NK-92 (cell line): ENCODE data around the gene FCGR2B.
"Not testable (repeated sequence)": the region's sequence is repeated elsewhere in the genome, so short reads cannot be mapped to it uniquely, and the experiment has no call there.

Source experiments
- DNase-seq: peaks from one replicate; lab custom pipeline; 2025; ENCODE audit not compliant: unreplicated experiment; lab: John Stamatoyannopoulos, UW

FCGR2B gene

GRCh38 chr1:161662684-161663339 lies at the start of gene FCGR2B:
Gene FCGR2B (plus strand): TSS chr1:161663143. CDS start chr1:161663242, 99 bp downstream.
- not testable (repeated sequence) for DNase-seq

GRCh38 chr1:161616417-161616816 lies 46.5 kb upstream of the FCGR2B start:
- DNase-seq = not testable (repeated sequence)

GRCh38 chr1:161618517-161618916 lies 44.4 kb upstream of the FCGR2B start:
- DNase-seq = not testable (repeated sequence)

GRCh38 chr1:161620399-161620798 lies 42.5 kb upstream of the FCGR2B start:
- DNase-seq = not testable (repeated sequence)

GRCh38 chr1:161621181-161622000 lies 41.6 kb upstream of the FCGR2B start:
- DNase-seq = not testable (repeated sequence)

- not testable (repeated sequence) for DNase-seq
These were observed 40.9 kb upstream of the FCGR2B start for GRCh38 chr1:161622054-161622453.

GRCh38 chr1:161623401-161624051 lies 39.4 kb upstream of the FCGR2B start:
- DNase-seq = not testable (repeated sequence)

GRCh38 chr1:161624605-161625004 lies 38.3 kb upstream of the FCGR2B start:
- not testable (repeated sequence) for DNase-seq

GRCh38 chr1:161626445-161627146 lies 36.3 kb upstream of the FCGR2B start:
- DNase-seq = not testable (repeated sequence)

GRCh38 chr1:161630128-161630742 lies 32.7 kb upstream of the FCGR2B start:
- DNase-seq = not testable (repeated sequence)

GRCh38 chr1:161631076-161631475 lies 31.9 kb upstream of the FCGR2B start, which contains the start of gene FCGR3B:
Gene FCGR3B (minus strand): TSS chr1:161631176. CDS start chr1:161631094, 82 bp downstream.
- DNase-seq = no peak

- DNase-seq = not testable (repeated sequence)
These were observed 27.9 kb upstream of the FCGR2B start for GRCh38 chr1:161634993-161635392.

GRCh38 chr1:161636189-161636782 lies 26.7 kb upstream of the FCGR2B start:
- not testable (repeated sequence) for DNase-seq

- not testable (repeated sequence) for DNase-seq
These were observed 26.0 kb upstream of the FCGR2B start for GRCh38 chr1:161636976-161637375.

GRCh38 chr1:161638251-161638993 lies 24.5 kb upstream of the FCGR2B start:
- not testable (repeated sequence) for DNase-seq

GRCh38 chr1:161639203-161639602 lies 23.7 kb upstream of the FCGR2B start:
- not testable (repeated sequence) for DNase-seq

GRCh38 chr1:161642697-161643096 lies 20.2 kb upstream of the FCGR2B start:
- not testable (repeated sequence) for DNase-seq

- not testable (repeated sequence) for DNase-seq
These were observed 19.3 kb upstream of the FCGR2B start for GRCh38 chr1:161643481-161644208.

GRCh38 chr1:161644855-161645254 lies 18.1 kb upstream of the FCGR2B start:
- DNase-seq = not testable (repeated sequence)
